ENCODE results near the gene STAC3.

STAC3 gene

DNA sequence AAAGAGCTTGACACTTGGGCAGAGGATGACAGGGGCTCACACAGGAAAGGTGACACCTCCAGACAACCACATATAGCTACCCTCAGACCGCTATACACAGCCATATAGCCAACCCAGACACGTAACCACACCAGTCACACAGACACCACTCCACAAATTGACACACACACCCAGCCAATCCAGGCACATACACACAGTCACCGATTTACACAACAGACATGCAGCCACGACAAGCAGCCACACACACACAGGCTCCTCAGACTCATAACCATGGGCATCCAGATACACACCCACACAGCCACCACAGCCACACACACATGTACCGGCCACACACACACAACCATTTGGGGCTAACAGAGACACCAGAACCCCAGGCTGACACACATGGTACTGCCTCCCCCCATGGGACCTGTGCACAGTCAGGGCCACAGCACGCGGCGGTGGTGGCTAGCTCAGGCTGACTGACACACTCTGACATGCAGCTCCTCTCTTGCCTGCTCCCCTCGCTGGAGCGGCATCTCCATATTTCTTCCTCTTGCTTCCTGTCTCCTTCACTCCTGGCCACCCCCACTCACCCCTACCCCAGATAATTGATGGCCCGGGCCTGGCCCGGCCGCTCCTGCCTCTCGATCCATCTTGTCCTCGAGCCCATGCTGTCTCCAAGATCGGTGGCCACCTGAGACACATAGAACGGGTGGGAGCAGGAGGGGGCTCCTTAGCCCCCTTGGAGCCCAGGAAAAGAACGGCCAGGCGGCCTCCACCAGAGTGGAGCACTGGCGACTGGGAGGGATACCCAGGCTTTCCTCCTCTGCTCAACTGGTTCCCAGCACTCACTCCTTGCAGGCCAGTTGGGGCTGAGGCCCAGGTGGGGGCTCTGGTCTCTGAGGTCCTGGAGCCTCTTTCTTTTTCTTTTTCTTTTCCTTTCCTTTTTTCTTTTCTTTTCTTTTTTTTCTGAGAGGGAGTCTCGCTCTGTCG lies 27.5 kb downstream of the STAC3 start:
- no peak for DNase-seq (ENCODE audit: low read depth in 2 of 2)

DNA sequence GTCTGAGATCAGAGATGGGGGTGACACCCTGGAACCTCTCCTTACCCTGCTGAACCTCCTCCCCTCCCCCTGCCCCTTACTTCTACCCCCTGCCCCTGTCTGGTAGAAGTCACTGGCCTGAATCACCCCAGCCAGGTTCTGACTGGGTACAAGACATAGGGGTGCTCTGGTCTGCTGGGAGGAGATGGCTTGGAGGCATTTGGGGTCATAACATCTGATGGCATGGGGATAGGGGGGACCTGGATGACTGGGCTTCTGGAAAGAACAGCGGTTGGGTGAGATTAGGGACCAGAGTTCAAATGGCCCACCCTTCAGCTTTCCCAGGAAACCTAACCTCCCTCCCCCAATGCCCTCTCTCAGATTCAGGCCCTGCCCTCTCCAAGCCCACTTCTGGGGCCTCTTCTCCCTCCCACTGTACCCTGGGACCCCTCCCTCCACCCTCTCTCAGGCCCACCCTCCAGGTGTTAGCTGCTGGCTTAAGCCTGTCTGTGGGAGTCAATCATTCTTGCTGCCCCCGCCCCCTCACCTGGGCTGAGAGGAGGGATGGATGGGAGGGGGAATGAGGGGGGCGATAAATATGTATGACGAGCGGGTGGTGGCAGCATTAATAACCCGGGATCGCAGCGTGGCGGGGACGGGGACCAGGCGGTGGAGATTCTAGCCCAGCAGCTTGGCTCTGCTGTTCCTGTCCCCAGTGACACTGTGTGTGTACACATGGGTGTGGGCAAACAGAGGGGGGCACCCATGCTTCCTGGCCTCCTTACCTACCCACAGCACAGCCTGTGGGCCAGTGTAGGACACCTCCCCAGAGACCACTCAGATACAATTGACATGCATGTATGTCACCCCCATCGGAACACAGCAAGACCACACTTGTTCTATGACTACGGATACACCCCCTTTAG lies 28.4 kb downstream of the STAC3 start:
- DNase-seq (ENCODE audit: low read depth in 2 of 2), result no peak

- no peak for DNase-seq (ENCODE audit: low read depth in 2 of 2)
Measured at GRCh38 chr12:57221169-57221917, 29.6 kb downstream of the STAC3 start.

- DNase-seq (ENCODE audit: low read depth in 2 of 2), result no peak
Measured at GRCh38 chr12:57220770-57221168, 30.2 kb downstream of the STAC3 start.

GRCh38 chr12:57219993-57220754 lies 30.8 kb downstream of the STAC3 start:
- no peak for DNase-seq (ENCODE audit: low read depth in 2 of 2)

DNA sequence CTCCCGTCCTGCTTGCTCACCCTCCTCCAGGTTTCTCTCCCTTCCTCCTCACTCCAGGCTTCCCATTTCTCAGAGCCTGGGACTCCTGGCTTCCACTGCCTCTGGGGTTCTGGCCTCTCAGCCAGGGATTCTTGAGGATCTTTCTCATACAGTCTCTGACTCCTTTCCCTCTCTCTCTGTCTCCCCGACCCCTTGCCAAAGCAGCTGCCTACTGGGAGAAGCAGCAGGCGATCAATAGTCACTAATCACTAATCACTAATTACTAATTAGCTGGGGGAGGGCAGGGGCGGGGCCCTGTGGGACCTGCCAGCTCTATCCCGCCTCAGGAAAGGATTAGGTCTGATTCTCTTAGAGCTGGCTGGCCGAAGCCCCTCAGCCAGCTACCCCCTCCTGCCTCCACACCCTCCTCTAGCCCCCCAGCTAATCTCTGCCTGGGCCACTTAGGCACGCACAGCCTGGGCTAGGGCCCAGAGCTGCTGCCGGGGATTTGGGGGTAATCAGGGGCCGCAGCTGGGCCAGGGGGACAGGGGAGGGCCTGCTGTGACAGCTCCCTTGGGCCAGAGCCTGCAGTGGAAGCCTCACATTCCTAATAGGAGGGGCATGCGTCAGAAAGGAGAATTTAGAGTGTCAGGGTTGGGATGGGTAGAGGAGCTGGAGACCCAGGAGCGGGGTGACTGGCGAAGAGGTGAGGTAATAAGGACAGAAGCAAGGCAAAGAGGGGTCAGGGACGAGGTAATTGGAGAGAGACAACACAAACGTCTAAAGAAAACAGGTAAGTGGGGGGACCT lies 31.6 kb downstream of the STAC3 start:
- DNase-seq (ENCODE audit: low read depth in 2 of 2), result no peak

DNA sequence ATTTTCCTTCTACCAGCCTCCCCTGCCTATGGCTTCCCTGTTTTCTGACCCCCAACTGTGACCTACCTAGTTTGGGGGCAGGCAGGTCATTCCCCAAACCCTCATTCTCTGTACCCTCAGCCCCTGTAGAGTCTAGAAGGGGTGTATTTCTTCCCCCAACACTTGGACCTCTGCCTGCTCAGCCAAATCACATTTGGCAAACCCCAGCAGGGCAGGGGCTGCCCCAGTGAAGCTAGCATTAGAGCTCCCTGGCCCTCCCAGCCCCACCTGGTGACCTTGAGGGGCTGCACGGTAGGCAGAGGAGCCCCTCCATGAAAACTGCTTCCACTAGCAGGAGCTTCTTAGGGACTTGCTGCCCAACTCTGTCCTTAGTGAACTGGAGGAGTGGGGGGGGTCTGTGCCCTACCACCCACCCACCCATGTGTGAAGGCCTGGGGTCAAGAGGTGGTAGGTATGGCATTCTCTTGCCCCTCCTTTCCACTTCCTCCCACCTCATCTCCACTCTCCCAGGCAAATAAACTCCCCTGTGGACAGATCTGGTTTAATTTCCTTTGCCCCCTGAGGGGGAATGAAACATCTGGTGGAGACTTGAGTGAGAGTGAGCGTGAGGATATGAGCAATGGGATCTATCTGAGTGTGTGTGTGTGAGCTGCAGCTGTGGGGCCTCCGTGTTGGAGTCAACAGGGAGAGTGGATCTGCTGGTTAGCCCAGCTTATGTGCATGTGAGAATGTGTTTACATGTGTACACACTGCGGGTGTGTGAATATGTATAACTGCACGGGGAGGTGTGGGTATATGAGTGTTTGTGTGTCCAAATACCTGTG lies 32.7 kb downstream of the STAC3 start:
- no peak for DNase-seq (ENCODE audit: low read depth in 2 of 2)

DNA sequence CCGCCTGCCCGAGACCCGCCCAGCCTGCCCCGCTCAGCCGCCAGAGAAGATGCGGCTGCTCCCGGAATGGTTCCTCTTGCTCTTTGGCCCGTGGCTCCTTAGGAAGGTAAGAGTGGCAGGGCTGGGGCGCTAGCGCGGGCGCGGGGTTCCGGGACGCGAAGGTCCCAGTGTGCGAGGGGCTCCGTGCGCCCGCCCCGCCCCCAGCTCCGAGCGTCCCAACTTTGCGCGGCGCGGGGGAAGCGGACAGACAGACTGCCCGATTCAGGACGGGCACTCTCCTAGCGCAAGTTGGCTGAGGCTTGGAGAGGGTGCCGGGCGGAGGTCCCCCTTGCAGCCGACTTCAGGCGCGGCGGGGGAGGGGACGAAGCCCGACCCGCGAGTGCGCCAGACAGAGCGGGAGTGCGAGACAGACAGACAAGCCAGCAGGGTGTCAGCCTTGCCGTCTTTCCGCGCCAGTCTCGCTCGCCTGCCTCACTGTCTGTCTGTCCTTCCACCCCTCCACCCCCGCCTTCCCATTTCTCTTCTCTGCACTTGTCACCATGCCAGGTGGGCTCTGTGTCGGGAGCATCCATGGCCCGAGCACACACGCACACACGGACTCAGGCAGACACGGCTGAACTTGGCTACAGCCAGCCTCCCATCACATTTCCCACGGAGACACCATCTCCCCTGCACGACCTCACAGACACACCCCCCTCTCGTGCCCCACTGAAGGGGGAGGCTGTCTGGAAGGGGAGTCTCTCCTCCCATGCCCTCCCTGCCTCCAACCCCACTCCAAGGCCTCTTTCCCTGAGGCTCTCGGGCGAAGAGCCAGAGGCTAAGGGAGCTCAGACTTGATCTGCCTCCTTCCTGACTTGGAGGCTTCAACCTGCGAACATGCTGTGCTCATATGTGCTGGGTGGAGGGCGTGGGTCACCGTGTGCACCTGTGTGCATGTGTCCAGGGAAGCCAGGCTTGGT lies 33.8 kb downstream of the STAC3 start:
- DNase-seq (ENCODE audit: low read depth in 2 of 2), result no peak

DNA sequence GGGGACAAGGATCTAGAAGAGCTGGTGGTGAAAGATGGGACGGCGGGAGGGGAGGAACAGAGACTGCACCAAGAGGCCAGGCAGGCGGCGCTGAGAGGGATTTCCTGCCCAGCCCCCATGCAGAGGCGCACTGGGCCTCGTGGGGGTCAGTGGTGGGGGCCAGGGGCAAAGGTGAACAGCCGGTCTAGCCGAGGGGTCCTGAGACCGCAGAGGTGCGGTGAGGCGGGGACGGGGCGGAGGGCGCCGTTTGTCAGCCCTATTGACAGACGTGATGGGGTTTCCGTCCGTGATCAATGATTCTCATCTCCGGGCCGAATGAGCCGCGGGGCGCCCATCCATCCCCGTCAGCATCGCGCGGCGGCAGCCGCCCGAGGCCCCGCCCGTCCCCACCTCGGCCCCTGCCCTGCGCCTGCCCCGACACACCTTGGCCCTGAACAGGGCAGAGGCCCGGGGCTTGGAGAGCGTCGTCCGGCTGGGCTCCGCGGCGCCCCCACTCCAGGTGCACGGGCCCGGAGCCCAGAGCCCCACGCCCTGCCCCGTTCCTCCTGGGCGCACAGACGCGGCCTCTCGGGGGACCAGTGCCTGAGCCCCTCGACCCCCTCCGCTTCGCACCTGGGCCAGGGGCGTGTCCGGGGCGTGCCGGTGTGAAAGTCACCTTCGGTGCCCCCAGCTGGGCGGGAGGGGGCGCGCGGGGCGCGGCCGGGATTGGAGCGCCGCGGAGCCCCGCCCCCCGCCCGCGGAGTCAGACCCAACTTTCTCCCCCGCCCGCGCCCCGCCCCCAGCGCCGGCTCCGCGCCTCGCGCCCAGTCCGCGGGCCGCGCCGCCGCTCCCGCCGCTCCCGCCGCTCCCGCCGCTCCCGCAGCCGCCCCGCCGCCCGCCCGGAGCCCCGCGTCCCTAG lies 34.7 kb downstream of the STAC3 start, which contains the start of gene NXPH4:
TSS of gene NXPH4 (plus strand) at position 781 of the 898 bp plus-strand sequence. CDS start 176 bp downstream, outside the sequence.
- DNase-seq (ENCODE audit: low read depth in 2 of 2), result no peak

- DNase-seq (ENCODE audit: low read depth in 2 of 2), result no peak
Measured at GRCh38 chr12:57215668-57216013, 35.3 kb downstream of the STAC3 start.

GRCh38 chr12:57215065-57215464 lies 35.9 kb downstream of the STAC3 start:
- no peak for DNase-seq (ENCODE audit: low read depth in 2 of 2)

- no peak for DNase-seq (ENCODE audit: low read depth in 2 of 2)
Measured at GRCh38 chr12:57214398-57214781, 36.6 kb downstream of the STAC3 start.

DNA sequence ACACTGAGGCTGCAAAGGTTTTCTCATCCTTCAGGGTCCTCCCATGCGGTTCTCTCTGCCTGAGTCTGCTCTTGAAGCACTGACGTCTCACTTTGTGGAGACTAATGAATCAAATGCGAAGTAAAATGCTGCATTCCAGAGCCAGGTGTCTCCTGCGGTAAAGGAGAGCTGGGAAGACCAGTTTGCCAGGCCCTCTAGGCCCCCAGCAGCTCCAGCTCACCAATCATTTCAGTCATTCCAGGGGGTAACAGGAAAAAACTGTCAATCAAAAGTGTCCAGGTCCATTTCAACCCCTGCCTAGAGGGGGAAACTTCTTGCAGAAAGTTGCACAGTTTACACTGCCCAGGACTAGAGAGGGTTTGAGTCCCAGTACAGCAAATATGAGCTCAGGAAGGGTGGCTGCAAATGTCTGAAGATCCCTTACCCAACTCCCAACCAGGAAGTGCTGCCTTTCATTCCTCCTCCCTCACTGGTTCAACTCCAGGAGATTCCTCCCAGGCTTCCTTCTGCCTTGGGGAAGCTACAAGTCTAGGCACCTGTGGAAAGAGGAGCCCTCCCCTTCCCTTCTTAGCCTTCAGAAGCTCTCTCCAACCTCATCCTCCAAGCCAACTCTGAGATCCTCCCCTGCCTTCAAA lies 37.1 kb downstream of the STAC3 start:
- no peak for DNase-seq (ENCODE audit: low read depth in 2 of 2)

GRCh38 chr12:57213058-57213715 lies 37.8 kb downstream of the STAC3 start:
- peak; percentile 62 to 64 for DNase-seq (ENCODE audit: low read depth in 2 of 2)

DNA sequence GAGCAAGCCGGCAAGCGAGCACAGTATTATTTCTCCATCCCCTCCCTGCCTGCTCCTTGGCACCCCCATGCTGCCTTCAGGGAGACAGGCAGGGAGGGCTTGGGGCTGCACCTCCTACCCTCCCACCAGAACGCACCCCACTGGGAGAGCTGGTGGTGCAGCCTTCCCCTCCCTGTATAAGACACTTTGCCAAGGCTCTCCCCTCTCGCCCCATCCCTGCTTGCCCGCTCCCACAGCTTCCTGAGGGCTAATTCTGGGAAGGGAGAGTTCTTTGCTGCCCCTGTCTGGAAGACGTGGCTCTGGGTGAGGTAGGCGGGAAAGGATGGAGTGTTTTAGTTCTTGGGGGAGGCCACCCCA lies 38.3 kb downstream of the STAC3 start:
- DNase-seq (ENCODE audit: low read depth in 2 of 2), result no peak
